Measurements from ENCODE around the gene TMEM267.
A peak's percentile ranks its signal among the peaks of the same experiment; 100 is the strongest.
"Not testable (repeated sequence)": the region's sequence is repeated elsewhere in the genome, so short reads cannot be mapped to it uniquely, and the experiment has no call there.

TMEM267 gene

DNA sequence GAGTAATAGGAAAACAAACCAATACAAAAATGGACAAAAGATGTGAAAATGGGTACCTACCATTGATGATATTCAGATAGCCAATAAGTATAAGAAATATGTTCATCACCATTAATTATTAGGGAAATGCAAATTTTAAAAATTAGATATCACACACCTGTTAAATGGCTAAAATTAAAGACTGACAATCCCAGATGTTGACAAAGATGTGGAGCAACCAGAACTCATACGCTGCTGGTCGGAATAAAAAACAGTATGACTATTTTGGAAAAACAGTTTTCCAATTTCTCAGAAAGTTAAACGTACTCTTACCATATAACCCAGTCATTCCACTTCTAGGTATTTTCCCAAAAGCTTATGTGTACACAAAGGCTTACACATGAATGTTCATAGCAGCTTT, 27.1 kb downstream of the TMEM267 start:
- no peak for DNase-seq (ENCODE audit: low read depth)

DNA sequence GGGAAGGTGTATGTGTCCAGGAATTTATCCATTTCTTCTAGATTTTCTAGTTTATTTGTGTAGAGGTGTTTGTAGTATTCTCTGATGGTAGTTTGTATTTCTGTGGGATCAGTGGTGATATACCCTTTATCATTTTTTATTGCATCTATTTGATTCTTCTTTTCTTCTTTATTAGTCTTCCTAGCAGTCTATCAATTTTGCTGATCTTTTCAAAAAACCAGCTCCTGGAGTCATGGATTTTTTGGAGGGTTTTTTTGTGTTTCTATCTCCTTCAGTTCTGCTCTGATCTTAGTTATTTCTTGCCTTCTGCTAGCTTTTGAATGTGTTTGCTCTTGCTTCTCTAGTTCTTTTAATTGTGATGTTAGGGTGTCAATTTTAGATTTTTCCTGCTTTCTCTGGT, 42.1 kb downstream of the TMEM267 start:
- DNase-seq (ENCODE audit: low read depth) = not testable (repeated sequence)

DNA sequence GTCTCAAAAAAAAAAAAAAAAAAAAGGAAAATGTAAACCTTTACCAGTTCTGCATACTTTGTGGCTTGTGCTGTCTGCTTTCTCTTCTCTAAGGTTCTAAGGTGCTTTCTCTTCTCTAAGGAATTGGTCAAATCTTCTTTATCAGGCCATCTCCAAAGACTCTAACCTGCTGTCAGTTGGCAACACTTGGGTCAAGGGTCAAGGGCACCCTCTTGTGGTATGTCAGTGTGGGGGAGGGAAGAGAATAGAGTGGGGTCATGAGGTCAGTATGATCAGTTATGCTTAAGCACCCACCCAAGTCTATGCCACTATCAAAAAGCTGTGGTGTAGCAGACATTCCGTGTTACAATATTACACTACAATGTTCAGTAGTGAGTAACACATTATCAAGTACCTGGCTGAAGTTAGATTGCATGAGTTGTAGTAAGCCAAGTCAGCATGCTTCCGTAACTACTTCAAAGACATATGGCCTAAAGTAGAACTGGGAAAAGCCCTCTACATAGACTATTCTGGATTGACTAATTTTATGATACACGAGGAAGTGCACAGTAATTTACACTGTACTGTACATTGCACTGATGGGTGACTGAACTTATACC, 46.5 kb downstream of the TMEM267 start:
- DNase-seq (ENCODE audit: low read depth) = no peak

DNA sequence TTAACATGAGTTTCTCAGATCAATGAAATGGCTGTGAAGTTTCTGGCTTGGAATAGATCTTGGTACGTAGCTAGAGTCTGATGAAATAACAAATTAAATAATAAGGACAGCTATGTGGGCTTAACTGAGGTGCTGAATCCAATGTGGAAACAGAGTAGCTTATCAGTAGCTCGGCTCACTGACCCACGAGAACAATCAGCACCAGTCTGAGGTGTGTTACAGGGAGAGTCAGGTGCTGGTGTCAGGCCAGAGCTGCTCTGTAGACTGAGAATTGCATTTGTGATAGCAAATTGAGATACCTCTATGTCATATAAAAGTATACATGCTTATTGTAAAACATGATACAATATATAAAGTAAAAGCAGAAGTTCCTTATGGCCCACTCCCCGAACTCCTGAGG, 50.3 kb downstream of the TMEM267 start:
- no peak for DNase-seq (ENCODE audit: low read depth)

DNA sequence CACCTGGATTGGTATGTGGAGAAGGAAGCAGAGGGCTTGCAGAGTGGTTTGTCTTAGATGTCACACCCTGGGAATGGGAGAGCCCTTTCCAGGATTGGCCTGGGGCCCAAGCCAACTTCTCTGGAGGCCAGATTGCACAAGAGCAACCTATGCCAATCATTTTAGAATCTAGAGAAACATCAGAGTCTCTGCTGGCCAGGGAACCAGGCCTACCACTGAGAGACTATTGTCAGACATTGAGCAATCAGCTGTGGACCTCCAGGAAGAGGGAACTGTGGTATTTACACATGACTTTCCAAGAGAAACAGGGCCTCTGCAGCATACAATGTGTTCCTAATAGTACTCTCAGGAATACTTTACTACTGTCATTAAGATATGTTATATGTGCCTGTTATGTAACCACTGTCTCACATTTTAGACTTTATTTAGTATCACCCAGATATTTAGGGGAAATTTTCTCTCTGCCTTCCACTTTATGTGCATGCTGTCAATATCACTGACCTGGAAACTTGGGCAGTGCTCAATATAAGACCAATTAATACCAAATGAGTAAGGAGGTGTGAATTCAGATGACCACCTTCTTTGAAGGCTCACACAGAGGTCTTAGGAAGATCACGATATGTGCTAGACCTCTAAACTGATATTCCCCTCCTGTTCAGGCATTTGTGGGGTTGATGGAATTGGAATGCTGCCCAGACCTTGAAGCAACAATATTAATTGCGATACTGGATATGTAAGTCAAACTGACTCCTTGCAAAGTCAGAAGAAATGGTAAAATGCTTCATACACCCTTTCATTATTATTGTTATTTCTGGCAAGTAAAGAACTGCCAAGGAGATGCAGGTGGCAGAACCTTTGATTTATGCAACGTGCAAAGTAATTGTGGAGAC, 50.9 kb downstream of the TMEM267 start:
- DNase-seq (ENCODE audit: low read depth) = peak; percentile 95

DNA sequence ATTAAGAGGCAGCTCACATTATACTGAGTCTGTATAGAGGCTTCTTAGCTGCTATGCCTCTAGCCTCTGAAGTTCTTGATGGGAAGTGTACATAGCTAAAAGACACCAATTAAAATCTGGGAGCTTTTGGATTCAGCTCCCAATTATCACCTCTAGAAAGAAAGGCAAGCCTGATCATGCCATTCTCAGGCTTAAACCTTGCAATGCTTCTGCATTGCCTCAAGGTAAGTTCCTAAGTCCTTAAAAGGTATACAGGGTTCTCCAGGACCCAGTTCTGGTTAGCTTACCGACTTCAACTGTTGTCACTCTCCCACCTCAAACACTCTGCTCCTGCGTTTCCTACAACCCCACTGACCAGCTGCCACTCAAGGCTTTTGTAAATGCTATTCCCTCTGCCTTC, 54.0 kb downstream of the TMEM267 start:
- no peak for DNase-seq (ENCODE audit: low read depth)

DNA sequence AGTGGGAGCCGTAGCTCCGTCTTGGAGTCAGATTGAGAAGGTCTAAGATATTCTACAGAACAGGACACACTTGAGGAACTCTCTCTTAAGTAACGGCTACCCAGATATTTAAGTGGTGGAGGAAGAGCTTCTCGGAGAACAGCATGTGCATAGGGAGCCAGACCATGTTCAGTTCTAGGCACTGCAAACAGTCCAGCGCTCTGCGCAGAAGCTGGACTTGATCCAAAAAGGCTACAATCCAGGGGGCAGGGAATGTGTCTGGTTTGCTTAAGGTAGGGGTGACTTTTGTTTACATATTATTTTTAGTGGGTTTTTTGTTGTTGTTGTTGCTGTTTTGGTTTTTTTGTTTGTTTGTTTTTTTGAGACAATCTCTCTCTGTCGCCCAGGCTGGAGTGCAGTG, 54.6 kb downstream of the TMEM267 start:
- no peak for DNase-seq (ENCODE audit: low read depth)

DNA sequence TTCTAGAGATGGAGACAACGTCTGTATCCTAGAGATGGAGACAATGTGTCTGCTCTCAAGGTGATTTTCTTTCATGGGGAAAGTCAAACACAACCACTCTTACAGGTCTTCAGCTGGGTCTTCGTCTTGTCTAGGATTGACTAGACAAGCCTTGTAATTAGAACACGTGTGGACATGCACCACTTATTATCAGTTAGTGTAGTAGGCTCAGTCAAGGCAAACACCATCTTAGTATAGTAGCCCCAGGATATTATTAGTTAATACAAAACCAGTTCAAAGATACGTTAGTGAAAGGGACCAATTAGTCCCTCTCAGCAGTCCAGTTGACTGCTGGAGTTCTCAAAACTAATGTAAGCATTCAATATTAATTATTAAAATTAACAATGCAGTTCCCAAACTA, 56.4 kb downstream of the TMEM267 start:
- DNase-seq (ENCODE audit: low read depth) = no peak

DNA sequence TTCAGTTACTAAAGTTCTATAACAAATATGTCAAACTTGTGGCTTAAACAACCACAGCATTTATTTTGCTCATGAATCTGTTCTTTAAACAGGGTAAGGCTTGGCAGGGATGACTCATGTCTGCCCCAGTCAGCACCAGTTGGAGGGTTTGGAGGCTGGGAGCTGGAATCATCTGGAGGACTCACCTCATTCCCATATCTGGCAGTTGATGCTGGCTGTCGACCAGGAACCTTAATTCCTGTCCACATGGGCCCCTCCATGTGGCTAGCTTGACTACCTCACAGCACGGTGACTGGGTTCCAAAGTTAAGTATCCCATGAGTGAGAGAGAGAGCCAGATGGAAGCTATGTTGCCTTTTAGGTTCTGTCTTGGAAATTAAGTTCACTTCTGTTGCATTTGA, 57.7 kb downstream of the TMEM267 start:
- peak; percentile 88 for DNase-seq (ENCODE audit: low read depth)

DNA sequence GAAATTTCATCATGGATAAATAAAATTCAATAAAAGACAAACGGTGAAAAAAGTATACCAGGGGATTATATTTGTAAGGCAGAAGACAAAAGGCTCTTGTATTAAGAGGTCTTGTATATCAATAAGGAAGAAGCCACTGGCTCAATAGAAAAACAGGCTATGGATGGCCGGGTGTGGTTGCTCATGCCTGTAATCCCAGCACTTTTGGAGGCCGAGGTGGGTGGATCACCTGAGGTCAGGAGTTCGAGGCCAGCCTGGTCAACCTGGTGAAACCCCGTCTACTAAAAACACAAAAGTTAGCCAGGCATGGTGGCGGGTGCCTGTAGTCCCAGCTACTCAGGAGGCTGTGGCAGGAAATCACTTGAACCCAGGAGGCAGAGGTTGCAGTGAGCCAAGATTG, 60.6 kb downstream of the TMEM267 start:
- DNase-seq (ENCODE audit: low read depth) = not testable (repeated sequence)

DNA sequence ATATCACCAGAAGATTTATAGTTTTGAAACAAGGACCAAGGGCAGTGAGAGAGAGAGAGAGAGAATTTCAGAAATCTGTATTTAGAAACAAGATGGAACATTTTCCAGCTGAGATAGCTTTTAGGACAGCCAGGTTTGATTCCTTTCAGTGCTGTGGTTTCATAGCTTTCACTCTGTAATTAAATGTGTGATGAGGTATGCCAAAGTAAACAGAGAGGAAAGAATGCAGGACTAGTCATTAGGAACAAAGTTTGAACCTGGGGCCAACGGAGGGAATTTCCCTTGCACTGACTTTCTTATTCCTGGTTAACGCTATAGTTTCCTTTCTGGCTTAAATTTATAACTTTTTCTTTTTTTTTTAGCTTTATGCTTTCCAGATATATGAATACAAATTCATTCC, 61.5 kb downstream of the TMEM267 start:
- peak; percentile 58 for DNase-seq (ENCODE audit: low read depth)

DNA sequence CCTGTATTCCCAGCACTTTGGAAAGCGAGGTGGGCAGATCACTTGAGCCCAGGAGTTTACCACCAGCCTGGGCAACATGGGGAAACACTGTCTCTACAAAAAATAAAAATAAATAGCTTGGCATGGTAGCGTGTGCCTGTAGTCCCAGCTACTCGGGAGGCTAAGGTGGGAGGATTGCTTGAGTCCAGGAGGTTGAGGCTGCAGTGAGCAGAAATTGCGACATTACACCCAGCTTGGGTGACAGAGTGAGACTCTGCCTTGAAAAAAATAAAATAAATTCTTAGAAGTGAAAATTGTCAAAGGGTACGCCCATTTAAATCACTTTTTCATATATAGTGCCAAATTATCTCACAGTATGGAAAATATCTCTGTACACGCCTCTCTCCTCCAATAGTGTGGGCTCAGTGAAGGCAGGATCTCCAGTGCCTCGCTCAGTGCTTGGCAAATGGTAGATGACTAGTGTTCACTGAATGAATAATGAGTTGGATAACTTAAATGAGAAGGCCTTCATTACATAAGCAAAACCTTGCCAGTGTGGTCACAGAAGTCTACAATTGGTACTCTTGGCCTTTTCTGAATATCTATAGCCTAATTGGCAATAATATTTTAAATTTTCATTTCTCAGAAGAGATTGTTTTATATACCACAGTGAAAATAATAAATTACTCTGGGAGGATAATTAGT, 62.1 kb downstream of the TMEM267 start:
- DNase-seq (ENCODE audit: low read depth) = no peak

DNA sequence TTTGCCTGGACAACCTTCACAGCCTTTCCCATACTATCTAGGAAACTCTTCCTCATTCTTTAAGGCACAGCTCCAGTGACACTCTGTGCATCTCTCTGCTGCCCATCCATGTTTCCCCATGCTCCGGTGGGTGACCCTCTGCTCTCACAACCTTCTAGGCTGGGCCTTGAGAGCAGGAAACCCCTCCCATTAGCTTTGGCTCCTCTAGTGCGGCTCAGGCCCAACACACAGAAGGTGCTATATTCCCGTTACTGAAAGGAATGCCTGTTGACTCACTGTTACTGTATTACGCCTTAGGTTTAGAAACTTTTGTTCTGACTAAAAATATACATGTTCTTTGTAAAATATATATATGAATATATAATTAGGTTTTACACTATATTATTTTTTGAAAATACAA, 63.4 kb downstream of the TMEM267 start:
- DNase-seq (ENCODE audit: low read depth) = no peak

DNA sequence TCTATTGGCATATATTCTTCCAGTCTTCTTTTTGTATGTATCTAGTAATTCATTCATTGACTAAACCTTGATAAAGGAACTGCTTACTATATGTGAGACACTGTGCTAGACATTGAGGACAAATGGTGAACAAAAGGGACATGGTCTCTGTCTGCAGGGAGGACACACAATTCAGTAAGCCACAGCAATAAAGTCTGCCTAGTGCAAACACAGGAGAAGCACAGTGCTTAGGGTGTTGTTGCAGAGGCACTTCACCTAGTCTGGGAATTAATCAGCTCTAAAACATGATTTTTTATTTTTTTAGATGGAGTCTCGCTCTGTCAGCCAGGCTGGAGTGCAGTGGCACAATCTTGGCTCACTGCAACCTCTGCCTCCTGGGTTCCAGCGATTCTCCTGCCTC, 65.1 kb downstream of the TMEM267 start:
- no peak for DNase-seq (ENCODE audit: low read depth)

DNA sequence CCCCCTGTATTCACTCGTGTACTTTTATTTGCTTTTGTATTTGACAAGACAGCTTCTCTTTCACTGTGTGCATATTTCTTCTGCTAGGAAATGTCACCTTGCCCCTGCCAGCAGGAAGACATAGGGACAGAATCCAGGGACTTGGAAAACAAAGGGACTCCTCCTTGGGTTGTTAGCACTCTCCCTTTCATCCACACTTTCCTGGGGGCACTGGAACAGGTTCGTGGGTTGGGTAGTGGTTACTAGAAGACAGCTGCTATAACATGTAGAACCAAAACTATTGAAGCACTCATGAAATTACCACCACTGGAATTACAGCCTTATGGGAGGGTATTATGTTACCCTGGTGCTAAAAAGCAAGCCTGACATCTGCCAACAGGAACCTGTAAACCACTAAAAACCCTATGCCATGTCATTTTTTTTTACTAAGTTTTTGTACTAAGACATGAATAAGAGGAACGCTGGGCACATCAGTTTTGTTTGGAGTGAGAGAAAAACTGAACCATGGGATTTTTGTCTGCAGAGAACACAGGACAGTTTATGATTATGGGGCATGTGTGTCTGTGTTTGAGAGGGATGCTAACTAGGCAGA, 66.8 kb downstream of the TMEM267 start:
- DNase-seq (ENCODE audit: low read depth) = no peak

DNA sequence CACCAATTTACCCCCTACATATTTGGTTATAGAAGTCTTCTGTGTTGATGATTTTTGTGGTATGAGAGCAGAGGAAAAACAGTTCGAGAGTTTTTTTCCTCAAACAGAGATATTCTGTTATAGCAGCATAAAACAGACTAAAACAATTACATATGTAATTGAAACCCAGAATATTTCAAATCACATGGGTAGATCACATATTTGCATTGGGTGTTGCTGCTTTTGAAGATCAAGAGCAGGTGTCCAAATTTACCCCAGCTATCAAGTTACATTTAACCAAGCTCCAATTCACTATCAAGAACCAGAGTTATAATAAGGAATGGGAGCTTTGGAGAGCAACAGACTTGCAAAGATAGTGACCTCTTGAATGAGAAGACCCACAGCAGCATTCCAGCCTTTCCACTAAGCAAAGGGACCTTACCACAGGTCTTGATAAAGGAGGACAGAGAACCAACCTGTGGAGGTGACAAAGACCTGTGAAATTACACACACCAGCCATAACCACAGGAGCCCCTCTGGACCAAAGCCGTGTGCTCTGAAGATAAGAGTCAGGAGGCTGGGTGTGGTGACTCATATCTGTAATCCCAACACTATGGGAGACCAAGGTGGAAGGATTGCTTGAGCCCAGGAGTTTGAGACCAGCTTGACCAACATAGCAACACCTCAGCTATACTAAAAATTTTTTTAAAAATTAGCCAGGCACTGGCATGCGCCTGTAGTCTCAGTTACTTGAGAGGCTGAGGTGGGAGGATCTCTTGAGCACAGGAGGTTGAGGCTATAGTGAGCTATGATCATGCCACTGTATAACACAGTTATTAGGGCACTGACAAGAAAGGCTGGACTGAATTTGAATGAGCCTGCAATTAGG, 67.5 kb downstream of the TMEM267 start:
- peak; percentile 20 for DNase-seq (ENCODE audit: low read depth)

DNA sequence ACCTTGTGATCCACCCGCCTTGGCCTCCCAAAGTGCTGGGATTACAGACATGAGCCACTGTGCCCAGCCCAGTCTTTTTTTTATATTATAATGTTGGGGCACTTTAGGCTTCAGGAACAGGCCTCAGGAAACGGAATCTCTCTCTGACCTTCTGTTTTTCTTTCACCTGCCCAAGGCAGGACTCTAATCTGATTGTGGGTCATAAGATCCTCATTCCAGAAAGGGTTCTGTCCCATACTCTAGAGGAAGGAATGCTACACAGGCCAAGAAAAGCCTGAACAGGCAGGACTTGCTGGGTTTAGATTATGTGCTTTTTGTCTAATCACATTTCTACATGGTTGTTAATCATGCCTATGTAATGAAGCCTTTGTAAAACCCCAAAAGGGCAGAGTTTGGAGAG, 69.7 kb downstream of the TMEM267 start:
- no peak for DNase-seq (ENCODE audit: low read depth)

DNA sequence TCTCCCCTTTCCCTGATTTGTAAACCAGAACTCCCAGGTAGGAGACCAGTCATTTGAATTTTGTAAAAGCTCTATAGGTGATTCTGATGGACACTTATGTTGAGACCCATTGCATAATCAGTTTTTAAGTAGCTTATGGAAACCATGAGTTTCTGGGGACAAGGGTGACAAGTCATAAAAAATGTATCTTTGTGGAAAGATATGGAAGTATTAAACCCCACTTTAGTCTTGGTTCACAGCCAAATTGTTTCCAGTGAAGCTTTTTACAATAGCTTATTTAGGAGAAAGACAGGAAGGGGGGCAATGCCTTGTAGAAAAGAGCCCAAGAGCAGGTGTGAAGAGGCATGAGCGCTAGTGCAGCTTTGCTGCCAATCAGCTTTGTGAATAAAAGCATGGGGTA, 71.0 kb downstream of the TMEM267 start:
- DNase-seq (ENCODE audit: low read depth) = no peak

DNA sequence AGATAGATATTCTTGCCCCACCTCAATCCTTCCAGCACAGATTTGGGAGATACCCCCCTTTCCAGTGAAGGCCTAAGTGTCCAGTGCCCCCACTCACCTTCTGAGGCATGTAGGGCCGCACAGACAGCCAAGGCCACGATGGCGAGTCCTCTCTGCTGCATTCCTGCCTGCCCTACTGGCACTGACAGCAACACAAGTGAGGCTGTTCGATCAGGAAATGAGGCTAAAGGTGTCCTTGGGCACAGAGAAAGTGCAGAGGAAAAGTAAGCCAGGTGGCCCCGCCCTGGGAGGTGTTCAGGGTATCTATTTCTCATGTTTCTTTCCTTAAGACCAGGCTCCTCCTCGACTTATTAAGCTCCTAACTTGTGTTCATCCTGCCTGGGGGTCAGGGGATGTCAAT, 71.5 kb downstream of the TMEM267 start, which contains the start of gene CCL28:
TSS of gene CCL28 (minus strand) at position 236 of the 400 bp plus-strand sequence. CDS start at position 161, 75 bp downstream.
- no peak for DNase-seq (ENCODE audit: low read depth)

DNA sequence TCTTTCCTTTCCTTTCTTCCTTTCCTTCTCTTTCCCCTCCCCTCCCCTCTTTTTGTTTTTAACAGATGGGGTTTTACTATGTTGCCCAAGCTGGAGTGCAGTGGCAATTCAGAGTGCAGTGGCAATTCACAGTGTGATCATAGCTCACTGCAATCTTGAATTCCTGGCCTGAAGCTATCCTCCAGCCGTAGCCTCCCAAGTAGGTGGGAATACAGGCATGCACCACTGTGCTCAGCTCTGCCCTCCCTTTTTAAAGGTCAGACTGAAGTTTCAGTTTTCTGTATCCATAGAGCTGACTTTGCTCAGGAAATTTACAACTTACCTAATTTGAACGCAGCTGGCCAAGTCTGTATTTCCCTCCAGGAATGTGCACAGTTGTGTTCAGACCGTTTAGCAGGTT, 72.2 kb downstream of the TMEM267 start:
- no peak for DNase-seq (ENCODE audit: low read depth)

DNA sequence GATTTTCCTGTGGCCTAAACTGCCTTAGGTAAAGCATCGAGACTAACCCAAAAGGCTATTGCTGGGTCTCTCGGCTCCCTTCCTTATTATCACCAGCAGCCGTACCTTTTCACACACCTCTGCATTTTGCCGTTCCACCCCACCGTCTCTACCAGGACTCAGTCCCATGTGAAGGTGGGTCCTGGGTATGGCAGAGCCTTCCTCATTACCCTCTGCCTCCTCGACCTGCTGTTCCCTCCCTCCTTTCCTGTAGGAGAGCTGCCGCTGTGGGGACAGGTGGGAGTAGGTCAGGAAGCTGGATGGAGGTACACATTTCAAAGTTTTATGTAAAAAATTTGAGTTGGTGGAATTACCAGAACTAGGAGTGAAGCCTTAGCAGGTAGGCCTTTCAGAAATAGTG, 73.3 kb downstream of the TMEM267 start:
- no peak for DNase-seq (ENCODE audit: low read depth)

DNA sequence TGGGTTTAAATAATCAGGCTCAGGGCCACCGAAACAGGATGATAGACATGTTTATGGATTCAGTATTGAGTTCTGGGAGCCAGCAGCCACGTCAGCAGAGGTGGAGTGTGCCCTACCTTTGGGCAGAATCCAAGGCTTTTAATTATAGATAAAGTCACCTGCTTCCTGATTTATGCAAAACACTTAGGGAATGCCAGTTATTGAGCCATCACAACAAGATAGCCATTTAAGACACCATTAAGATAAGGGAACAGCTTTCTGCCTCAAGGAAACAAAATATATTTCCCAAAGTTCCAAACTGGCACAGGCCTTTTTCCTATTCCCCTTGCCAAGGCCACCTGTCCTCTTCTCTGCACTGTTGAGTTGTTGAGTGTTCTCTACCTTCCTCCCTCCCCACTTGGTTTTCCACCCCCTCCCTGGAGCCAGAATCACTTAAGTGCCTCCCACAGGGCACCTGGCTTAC, 73.8 kb downstream of the TMEM267 start:
- no peak for DNase-seq (ENCODE audit: low read depth)
